Liver (tissue), 3 donors: ENCODE measurements around the gene ERV3-1.
"Not testable (repeated sequence)": the region's sequence is repeated elsewhere in the genome, so short reads cannot be mapped to it uniquely, and the experiment has no call there.

Experiments used
- FOXA2 ChIP-seq: IDR thresholded peaks from 2 replicates; pipeline ENCODE4 v1.6.1; 2016; ENCODE audit warnings: antibody characterized with exemption
- HNF4G ChIP-seq: IDR thresholded peaks from 2 replicates; pipeline ENCODE4 v1.6.1; 2016; ENCODE audit warnings: antibody characterized with exemption
- JUND ChIP-seq, 2 donors: IDR thresholded peaks; 2 replicates each; pipeline ENCODE4 v1.6.1; 2016; ENCODE audit warnings: antibody characterized with exemption in 2 of 2
- NR2F2 ChIP-seq: IDR thresholded peaks from 2 replicates; pipeline ENCODE4 v1.6.1; 2016; ENCODE audit warnings: antibody characterized with exemption
- RAD21 ChIP-seq, 2 donors: IDR thresholded peaks; 2 replicates each; pipeline ENCODE4 v1.6.1; 2016; ENCODE audit warnings: antibody characterized with exemption in 2 of 2, mild to moderate bottlenecking in 2 of 2
- TAF1 ChIP-seq: conservative IDR thresholded peaks from 2 replicates; pipeline ENCODE4 v1.6.1; 2016; ENCODE audit warnings: antibody characterized with exemption, mild to moderate bottlenecking
- YY1 ChIP-seq: IDR thresholded peaks from 2 replicates; pipeline ENCODE4 v1.6.1; 2016; ENCODE audit warnings: antibody characterized with exemption, mild to moderate bottlenecking
- ZBTB33 ChIP-seq: IDR thresholded peaks from 2 replicates; pipeline ENCODE4 v1.6.1; 2016; ENCODE audit warnings: antibody characterized with exemption
- TF ChIP-seq, protein P1 (sequence below): IDR thresholded peaks from 2 replicates; pipeline ENCODE4 v1.6.1; 2016; ENCODE audit warnings: antibody characterized with exemption
- TF ChIP-seq, protein P2 (sequence below): fragments of 150-350 bp; IDR thresholded peaks from 2 replicates; pipeline ENCODE4 v1.5.1; 2017; ENCODE audit warnings: improper control_type of control experiment, low read depth, low read length; ENCODE audit not compliant: missing input control
- TF ChIP-seq, protein P3 (sequence below): IDR thresholded peaks from 2 replicates; pipeline ENCODE4 v1.6.1; 2016; ENCODE audit warnings: antibody characterized with exemption, mild to moderate bottlenecking
- donor health status: healthy.
- donor health status: healthy.

GRCh38 chr7:65055786-65056185 is 49.3 kb upstream of the ERV3-1 start:
- TF ChIP-seq, protein P1, sequence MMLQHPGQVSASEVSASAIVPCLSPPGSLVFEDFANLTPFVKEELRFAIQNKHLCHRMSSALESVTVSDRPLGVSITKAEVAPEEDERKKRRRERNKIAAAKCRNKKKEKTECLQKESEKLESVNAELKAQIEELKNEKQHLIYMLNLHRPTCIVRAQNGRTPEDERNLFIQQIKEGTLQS, result not testable (repeated sequence)
- TF ChIP-seq, protein P2, sequence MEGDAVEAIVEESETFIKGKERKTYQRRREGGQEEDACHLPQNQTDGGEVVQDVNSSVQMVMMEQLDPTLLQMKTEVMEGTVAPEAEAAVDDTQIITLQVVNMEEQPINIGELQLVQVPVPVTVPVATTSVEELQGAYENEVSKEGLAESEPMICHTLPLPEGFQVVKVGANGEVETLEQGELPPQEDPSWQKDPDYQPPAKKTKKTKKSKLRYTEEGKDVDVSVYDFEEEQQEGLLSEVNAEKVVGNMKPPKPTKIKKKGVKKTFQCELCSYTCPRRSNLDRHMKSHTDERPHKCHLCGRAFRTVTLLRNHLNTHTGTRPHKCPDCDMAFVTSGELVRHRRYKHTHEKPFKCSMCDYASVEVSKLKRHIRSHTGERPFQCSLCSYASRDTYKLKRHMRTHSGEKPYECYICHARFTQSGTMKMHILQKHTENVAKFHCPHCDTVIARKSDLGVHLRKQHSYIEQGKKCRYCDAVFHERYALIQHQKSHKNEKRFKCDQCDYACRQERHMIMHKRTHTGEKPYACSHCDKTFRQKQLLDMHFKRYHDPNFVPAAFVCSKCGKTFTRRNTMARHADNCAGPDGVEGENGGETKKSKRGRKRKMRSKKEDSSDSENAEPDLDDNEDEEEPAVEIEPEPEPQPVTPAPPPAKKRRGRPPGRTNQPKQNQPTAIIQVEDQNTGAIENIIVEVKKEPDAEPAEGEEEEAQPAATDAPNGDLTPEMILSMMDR, result not testable (repeated sequence)
- TF ChIP-seq FOXA2; RAD21 (IDR thresholded peaks at IDR 0.05); YY1; TAF1; NR2F2; HNF4G; JUND (IDR thresholded peaks at IDR 0.05); ZBTB33: not testable (repeated sequence)
- TF ChIP-seq, protein P3, sequence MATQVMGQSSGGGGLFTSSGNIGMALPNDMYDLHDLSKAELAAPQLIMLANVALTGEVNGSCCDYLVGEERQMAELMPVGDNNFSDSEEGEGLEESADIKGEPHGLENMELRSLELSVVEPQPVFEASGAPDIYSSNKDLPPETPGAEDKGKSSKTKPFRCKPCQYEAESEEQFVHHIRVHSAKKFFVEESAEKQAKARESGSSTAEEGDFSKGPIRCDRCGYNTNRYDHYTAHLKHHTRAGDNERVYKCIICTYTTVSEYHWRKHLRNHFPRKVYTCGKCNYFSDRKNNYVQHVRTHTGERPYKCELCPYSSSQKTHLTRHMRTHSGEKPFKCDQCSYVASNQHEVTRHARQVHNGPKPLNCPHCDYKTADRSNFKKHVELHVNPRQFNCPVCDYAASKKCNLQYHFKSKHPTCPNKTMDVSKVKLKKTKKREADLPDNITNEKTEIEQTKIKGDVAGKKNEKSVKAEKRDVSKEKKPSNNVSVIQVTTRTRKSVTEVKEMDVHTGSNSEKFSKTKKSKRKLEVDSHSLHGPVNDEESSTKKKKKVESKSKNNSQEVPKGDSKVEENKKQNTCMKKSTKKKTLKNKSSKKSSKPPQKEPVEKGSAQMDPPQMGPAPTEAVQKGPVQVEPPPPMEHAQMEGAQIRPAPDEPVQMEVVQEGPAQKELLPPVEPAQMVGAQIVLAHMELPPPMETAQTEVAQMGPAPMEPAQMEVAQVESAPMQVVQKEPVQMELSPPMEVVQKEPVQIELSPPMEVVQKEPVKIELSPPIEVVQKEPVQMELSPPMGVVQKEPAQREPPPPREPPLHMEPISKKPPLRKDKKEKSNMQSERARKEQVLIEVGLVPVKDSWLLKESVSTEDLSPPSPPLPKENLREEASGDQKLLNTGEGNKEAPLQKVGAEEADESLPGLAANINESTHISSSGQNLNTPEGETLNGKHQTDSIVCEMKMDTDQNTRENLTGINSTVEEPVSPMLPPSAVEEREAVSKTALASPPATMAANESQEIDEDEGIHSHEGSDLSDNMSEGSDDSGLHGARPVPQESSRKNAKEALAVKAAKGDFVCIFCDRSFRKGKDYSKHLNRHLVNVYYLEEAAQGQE, result not testable (repeated sequence)
